BJ (cell line): ENCODE data around the gene C16orf89. TPM values are rescaled to one million over a fixed set of nuclear protein-coding genes. Genes with fewer than 3 reads are reported as not detected.
"Not testable (repeated sequence)": the region's sequence is repeated elsewhere in the genome, so short reads cannot be mapped to it uniquely, and the experiment has no call there.

Source experiments
- CTCF ChIA-PET: fragments of 350-600 bp; formaldehyde crosslinking; extraction: SDS; loops from one replicate; lab custom pipeline; 2021; ENCODE audit warnings: antibody characterized with exemption, inconsistent platforms; lab: Yijun Ruan, JAX
- POLR2A ChIA-PET: fragments of 300-600 bp; sonication (Branson Sonifier 250); formaldehyde crosslinking; extraction: SDS; loops from one replicate; lab custom pipeline; 2021; ENCODE audit warnings: antibody characterized with exemption; lab: Charles Lee
- DNase-seq: peaks from one replicate; pipeline ENCODE4 v3.0.0-alpha.2; 2011; ENCODE audit warnings: low read depth
- H3K27me3 ChIP-seq: 2 replicates; pipeline ENCODE4 v1.6.0; 2011; ENCODE audit warnings: low read length; ENCODE audit not compliant: control insufficient read depth, insufficient read depth
- H3K36me3 ChIP-seq: 2 replicates; pipeline ENCODE4 v1.5.1; 2011; ENCODE audit warnings: low read length; ENCODE audit not compliant: control insufficient read depth, insufficient read depth
- H3K4me3 ChIP-seq: 2 replicates; pipeline ENCODE4 v1.5.1; 2011; ENCODE audit warnings: low read depth, mild to moderate bottlenecking, control low read depth, low read length
- CTCF ChIP-seq: IDR thresholded peaks from 2 replicates; pipeline ENCODE4 v1.5.1; 2011; ENCODE audit warnings: low read depth, mild to moderate bottlenecking, control low read depth, inconsistent platforms, low read length, moderate library complexity; ENCODE audit not compliant: insufficient read depth
- polyA plus RNA-seq: library from polyadenylated mRNA; depleted of rRNA; stranded (reverse); fragments of >200 nt; gene quantifications from 2 replicates; pipeline ENCODE4 v1.2.3, GENCODE V29; 2011

Gene C16orf89
- polyA plus RNA-seq, 1 experiment = not detected

DNA sequence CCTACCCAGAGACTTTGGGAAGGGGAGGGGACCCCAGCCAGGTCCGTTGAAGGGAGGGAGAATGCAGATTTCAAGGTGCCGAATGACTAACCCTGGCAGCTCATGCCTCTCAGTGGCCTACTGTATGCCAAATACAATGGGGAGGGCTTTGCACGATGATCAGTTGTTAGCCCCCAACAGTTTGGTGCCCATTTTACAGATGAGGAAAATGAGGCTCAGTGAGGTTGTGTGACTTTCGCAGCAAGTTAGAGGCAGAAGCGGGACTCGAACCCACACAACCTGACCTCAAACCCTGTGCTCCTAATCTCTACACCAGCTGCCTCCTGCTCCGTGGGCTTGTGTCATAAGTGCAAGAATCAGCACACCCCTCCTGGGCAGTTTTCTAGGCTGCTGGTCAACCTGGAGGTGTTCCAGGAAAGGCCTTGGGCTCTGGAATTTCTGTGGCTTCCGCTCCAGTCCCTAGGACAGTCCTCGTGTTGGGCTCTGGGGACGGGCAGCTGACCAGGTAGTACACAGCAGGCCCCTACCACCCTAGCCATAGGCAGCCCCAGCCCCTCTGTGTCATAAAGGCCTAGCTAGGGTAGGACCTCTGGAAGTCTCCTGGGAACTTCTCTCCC is 20.1 kb downstream of the C16orf89 start:
- POLR2A ChIA-PET = no interaction called here
- DNase-seq = no peak
- Histone ChIP-seq H3K27me3 (peaks cover 1% of the 10 kb centered on the region), H3K36me3 (no peaks in the 10 kb centered on the region), H3K4me3 (no peak overlapping the region)
- TF ChIP-seq CTCF = no peak
- CTCF ChIA-PET = no interaction called here

DNA sequence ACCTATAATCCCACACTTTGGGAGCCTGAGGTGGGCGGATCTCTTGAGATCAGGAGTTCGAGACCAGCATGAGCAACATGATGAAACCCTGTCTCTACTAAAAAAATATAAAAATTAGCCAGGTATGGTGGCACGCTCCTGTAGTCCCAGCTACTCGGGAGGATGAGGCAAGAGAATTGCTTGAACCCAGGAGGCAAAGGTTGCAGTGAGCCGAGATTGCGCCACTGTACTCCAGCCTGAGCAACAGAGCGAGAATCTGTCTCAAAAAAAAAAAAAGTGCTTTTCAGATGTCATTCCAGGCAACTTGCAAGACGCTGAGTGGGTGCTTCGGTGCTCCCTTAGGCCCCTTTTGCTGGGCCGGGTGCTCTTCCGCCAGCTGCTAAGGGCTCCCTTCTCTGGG is 21.2 kb downstream of the C16orf89 start:
- DNase-seq, H3K27me3 ChIP-seq, POLR2A ChIA-PET, H3K36me3 ChIP-seq, H3K4me3 ChIP-seq: not testable (repeated sequence)
- CTCF ChIA-PET = interaction anchor here (0.9 kb wide), 1 partner anchor 14 kb away, joined by 3 read pairs; no protein-coding TSS in a partner anchor

- DNase-seq = no peak
- Histone ChIP-seq H3K27me3 (peaks cover 1% of the 10 kb centered on the region), H3K4me3 (no peak overlapping the region), H3K36me3 (no peaks in the 10 kb centered on the region)
- CTCF ChIA-PET = interaction anchor here (0.9 kb wide), 1 partner anchor 14 kb away, joined by 3 read pairs; no protein-coding TSS in a partner anchor
- POLR2A ChIA-PET = no interaction called here
- no peak for TF ChIP-seq CTCF
Measured at GRCh38 chr16:5044011-5044540, 21.7 kb downstream of the C16orf89 start.

DNA sequence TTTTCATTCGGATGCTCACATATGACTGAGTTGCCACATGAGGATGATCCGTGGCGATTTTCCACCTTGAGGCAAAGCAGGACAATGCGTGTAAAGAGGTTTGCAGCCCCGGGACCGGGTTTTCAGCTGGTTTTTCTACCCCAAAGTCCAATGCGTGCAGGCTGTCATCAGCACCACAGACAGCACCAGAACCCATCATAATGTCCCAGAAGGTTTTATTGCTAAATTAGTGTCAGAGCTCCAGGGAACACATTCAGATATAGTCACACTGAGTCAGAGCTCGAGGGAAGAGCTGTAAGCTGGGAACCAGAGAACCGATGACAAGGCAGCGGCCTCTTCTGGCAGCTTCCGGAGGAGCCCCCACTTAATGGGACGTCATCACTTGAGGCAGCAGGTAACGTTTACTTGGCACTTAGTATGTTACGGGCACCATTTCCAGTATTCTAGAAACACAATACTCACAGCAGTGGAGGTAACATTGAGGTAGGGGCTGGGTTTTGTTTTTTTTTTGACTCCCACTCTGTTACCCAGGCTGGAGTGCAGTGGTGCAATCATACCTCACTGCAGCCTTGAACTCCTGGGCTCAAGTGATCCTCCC is 23.1 kb downstream of the C16orf89 start:
- Histone ChIP-seq H3K4me3 (no peak overlapping the region), H3K27me3 (peaks cover 1% of the 10 kb centered on the region), H3K36me3 (no peaks in the 10 kb centered on the region)
- TF ChIP-seq CTCF = 0 out of 2 replicates have a peak, but pooled peaks have one; percentile 15
- DNase-seq = no peak
- ChIA-PET POLR2A (no interaction called here), CTCF (interaction anchor here (0.9 to 1.2 kb wide), 2 partner anchors 9 to 10 kb away, joined by 3 to 4 read pairs; no protein-coding TSS in a partner anchor)

DNA sequence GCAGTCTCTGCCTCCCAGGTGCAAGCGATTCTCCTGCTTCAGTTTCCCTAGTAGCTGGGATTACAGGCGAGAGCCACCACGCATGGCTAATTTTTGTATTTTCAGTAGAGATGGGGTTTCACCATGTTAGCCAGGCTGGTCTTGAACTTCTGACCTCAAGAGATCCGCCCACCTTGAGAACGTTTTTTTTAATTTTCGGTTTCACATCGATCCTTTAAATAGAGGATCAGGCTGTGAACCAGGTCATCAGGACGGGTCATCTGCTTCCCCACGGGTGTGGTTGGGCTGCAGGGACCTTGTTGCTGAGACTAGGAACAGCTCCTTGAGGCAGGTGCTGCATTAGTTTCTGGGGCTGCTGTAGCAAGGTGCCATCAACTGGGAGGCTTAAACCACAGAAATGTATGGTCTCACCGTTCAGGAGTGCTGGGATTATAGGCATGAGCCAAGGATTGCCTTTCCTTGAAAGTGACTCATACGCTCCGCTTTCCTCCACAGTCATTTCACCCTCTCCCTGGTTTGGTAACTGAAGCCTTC is 24.1 kb downstream of the C16orf89 start:
- H3K4me3 ChIP-seq = no peak overlapping the region
- H3K27me3 ChIP-seq = no peaks in the 10 kb centered on the region; the same call in none of the 2 replicates
- H3K36me3 ChIP-seq = no peaks in the 10 kb centered on the region
- no peak for DNase-seq
- TF ChIP-seq CTCF = no peak
- CTCF ChIA-PET = interaction anchor here (0.7 to 1.2 kb wide), 2 partner anchors 9 to 12 kb away, joined by 3 to 4 read pairs; no protein-coding TSS in a partner anchor
- POLR2A ChIA-PET = no interaction called here
